ENCODE measurements around the gene APOBEC4. TPM values are rescaled to one million over a fixed set of nuclear protein-coding genes. Genes with fewer than 3 reads are reported as not detected.
"Not testable (repeated sequence)": the region's sequence is repeated elsewhere in the genome, so short reads cannot be mapped to it uniquely, and the experiment has no call there.

Gene APOBEC4
- total RNA-seq, 1 experiment from 2014 or later = not detected

GRCh38 chr1:183632114-183632513 is 21.0 kb downstream of the APOBEC4 start:
- POLR2A ChIA-PET (ENCODE audit: unreplicated experiment) = interaction anchor here (0.7 kb wide), 2 partner anchors 63 to 239 kb away, joined by 3 to 19 read pairs; no protein-coding TSS in a partner anchor
- no peaks in the 10 kb centered on the region for H3K9me3 ChIP-seq (ENCODE audit: low read length)
- H3K27ac ChIP-seq (ENCODE audit: low read length) = no peak overlapping the region
- no peaks in the 10 kb centered on the region for H3K9me2 ChIP-seq (replicated peaks; ENCODE audit: low read length)
- H3K27me3 ChIP-seq (ENCODE audit: low read length) = no peaks in the 10 kb centered on the region
- H4K20me1 ChIP-seq (ENCODE audit: low read length) = peaks cover 8% of the 10 kb centered on the region
- peaks cover 38% of the 10 kb centered on the region for H3K4me1 ChIP-seq (ENCODE audit: insufficient read depth, low read length)
- DNase-seq (no peak), ATAC-seq (no peak)
- intact Hi-C loops (cut with micrococcal nuclease) = no loop called here
- peaks cover 30% of the 10 kb centered on the region for H3K36me3 ChIP-seq (ENCODE audit: low read depth, low read length)
- no peak overlapping the region for H2AFZ ChIP-seq (ENCODE audit: low read length)
- H3K4me2 ChIP-seq (ENCODE audit: low read length) = peak overlapping the region; percentile 99
- CTCF ChIA-PET = no interaction called here
- TF ChIP-seq, protein P1, sequence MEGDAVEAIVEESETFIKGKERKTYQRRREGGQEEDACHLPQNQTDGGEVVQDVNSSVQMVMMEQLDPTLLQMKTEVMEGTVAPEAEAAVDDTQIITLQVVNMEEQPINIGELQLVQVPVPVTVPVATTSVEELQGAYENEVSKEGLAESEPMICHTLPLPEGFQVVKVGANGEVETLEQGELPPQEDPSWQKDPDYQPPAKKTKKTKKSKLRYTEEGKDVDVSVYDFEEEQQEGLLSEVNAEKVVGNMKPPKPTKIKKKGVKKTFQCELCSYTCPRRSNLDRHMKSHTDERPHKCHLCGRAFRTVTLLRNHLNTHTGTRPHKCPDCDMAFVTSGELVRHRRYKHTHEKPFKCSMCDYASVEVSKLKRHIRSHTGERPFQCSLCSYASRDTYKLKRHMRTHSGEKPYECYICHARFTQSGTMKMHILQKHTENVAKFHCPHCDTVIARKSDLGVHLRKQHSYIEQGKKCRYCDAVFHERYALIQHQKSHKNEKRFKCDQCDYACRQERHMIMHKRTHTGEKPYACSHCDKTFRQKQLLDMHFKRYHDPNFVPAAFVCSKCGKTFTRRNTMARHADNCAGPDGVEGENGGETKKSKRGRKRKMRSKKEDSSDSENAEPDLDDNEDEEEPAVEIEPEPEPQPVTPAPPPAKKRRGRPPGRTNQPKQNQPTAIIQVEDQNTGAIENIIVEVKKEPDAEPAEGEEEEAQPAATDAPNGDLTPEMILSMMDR (conservative IDR thresholded peaks at IDR 0.05; ENCODE audit: low read depth, low read length) = no peak
- TF ChIP-seq EZH2 (IDR thresholded peaks at IDR 0.05; ENCODE audit: low read length, unreplicated experiment) (no peak), EZH2phosphoT487 (IDR thresholded peaks at IDR 0.05; ENCODE audit: borderline replicate concordance, low read length) (no peak)
- H3F3A ChIP-seq (ENCODE audit: low read length, unreplicated experiment) = no peaks in the 10 kb centered on the region
- peaks cover 64% of the 10 kb centered on the region for H3K79me2 ChIP-seq (ENCODE audit: low read length)
- H3K4me3 ChIP-seq (ENCODE audit: low read length) = peak overlapping the region; percentile 93
- peak overlapping the region; percentile 31; the same call in 1 of the 2 replicates for H3K9ac ChIP-seq (ENCODE audit: low read length)
- no TSS peak for BruUV-seq (replicated peaks)

DNA sequence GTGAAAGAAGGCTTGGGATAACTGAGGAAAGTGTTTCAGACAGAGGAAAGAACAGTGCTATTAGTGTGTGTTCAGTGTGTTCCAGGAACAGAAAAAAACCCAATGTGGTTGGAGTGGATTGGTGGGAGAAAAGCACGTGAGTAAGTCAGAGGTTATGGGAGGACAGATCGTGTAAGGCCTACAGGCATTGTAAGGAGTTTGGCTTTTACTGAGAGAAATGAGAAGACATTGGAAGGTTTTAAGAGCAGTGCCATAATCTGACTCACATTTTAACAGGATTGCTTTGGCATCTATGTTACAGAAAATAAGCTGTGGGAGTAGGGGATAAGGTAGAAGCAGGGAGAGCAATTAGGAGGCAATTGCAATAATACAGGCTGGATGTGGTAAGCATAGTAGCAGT is 22.4 kb downstream of the APOBEC4 start:
- intact Hi-C loops (cut with micrococcal nuclease) = no loop called here
- H3K27ac ChIP-seq (ENCODE audit: low read length) = peak overlapping the region; percentile 47

DNA sequence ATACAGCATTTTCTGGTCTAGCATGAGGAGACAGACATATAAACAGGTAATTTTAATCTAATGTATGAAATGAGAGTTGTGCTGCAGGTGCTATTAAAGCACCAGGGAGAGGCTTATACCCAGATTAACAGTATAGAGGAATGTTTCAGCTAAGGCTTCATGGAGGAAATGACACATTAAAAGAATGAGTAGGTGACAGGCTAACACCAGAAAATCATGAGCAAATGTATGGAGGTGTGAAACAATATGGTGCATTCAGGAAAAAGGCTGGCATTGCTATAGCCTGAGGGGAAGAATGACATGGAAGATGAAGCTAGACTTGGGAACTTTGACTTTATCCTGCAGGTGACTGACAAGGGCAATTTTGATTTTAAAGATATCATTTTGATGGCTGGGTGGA is 24.6 kb downstream of the APOBEC4 start:
- Histone ChIP-seq H2AFZ (ENCODE audit: low read length) (no peak overlapping the region), H3K4me2 (ENCODE audit: low read length) (no peak overlapping the region), H3K9me3 (ENCODE audit: low read length) (no peaks in the 10 kb centered on the region), H3K4me1 (ENCODE audit: insufficient read depth, low read length) (peaks cover 40% of the 10 kb centered on the region), H4K20me1 (ENCODE audit: low read length) (peaks cover 8% of the 10 kb centered on the region), H3K4me3 (ENCODE audit: low read length) (no peak overlapping the region), H3K79me2 (ENCODE audit: low read length) (peaks cover 49% of the 10 kb centered on the region), H3K27me3 (ENCODE audit: low read length) (no peaks in the 10 kb centered on the region), H3K9me2 (replicated peaks; ENCODE audit: low read length) (no peaks in the 10 kb centered on the region), H3F3A (ENCODE audit: low read length, unreplicated experiment) (no peaks in the 10 kb centered on the region), H3K9ac (ENCODE audit: low read length) (no peak overlapping the region), H3K27ac (ENCODE audit: low read length) (no peak overlapping the region), H3K36me3 (ENCODE audit: low read depth, low read length) (peaks cover 38% of the 10 kb centered on the region)
- no peak for DNase-seq
- ChIA-PET POLR2A (ENCODE audit: unreplicated experiment) (no interaction called here), CTCF (interaction anchor here (0.5 to 0.9 kb wide), 2 partner anchors 56 to 1096 kb away, joined by 4 to 7 read pairs; no protein-coding TSS in a partner anchor)
- BruUV-seq (replicated peaks) = no TSS peak
- TF ChIP-seq EZH2 (IDR thresholded peaks at IDR 0.05; ENCODE audit: low read length, unreplicated experiment) (no peak), EZH2phosphoT487 (IDR thresholded peaks at IDR 0.05; ENCODE audit: borderline replicate concordance, low read length) (no peak)
- TF ChIP-seq, protein P1 (conservative IDR thresholded peaks at IDR 0.05; ENCODE audit: low read depth, low read length) = no peak
- ATAC-seq = no peak
- intact Hi-C loops (cut with micrococcal nuclease) = no loop called here

More for the DNA sequence above, 22.4 kb downstream of the APOBEC4 start:
- H3K4me1 ChIP-seq (ENCODE audit: insufficient read depth, low read length) = peaks cover 40% of the 10 kb centered on the region
- no peak overlapping the region; the same call in 1 of the 2 replicates for H3K9ac ChIP-seq (ENCODE audit: low read length)
- ATAC-seq = peak; percentile 18
- no peaks in the 10 kb centered on the region for H3F3A ChIP-seq (ENCODE audit: low read length, unreplicated experiment)
- no peak overlapping the region for H3K4me3 ChIP-seq (ENCODE audit: low read length)
- H3K79me2 ChIP-seq (ENCODE audit: low read length) = peaks cover 65% of the 10 kb centered on the region
- POLR2A ChIA-PET (ENCODE audit: unreplicated experiment) = no interaction called here
- BruUV-seq (replicated peaks) = no TSS peak
- peaks cover 30% of the 10 kb centered on the region for H3K36me3 ChIP-seq (ENCODE audit: low read depth, low read length)
- H3K9me3 ChIP-seq (ENCODE audit: low read length) = no peaks in the 10 kb centered on the region
- TF ChIP-seq, protein P1 (conservative IDR thresholded peaks at IDR 0.05; ENCODE audit: low read depth, low read length) = no peak
- TF ChIP-seq EZH2phosphoT487 (IDR thresholded peaks at IDR 0.05; ENCODE audit: borderline replicate concordance, low read length) = no peak
- TF ChIP-seq EZH2 (IDR thresholded peaks at IDR 0.05; ENCODE audit: low read length, unreplicated experiment) = no peak
- H3K9me2 ChIP-seq (replicated peaks; ENCODE audit: low read length) = no peaks in the 10 kb centered on the region
- no peak overlapping the region for H2AFZ ChIP-seq (ENCODE audit: low read length)
- H3K27me3 ChIP-seq (ENCODE audit: low read length) = no peaks in the 10 kb centered on the region
- H4K20me1 ChIP-seq (ENCODE audit: low read length) = peaks cover 8% of the 10 kb centered on the region
- DNase-seq = peak; percentile 37
- CTCF ChIA-PET = no interaction called here
- peak overlapping the region; percentile 31; the same call in 1 of the 2 replicates for H3K4me2 ChIP-seq (ENCODE audit: low read length)

- Histone ChIP-seq H3K4me1 (ENCODE audit: insufficient read depth, low read length) (peaks cover 40% of the 10 kb centered on the region), H3K36me3 (ENCODE audit: low read depth, low read length) (peaks cover 30% of the 10 kb centered on the region), H3K4me2 (ENCODE audit: low read length) (peak overlapping the region; percentile 10; the same call in 1 of the 2 replicates), H3K79me2 (ENCODE audit: low read length) (peaks cover 30% of the 10 kb centered on the region; the same call in 1 of the 2 replicates), H3K27ac (ENCODE audit: low read length) (peak overlapping the region; percentile 18; the same call in 1 of the 2 replicates)
- BruUV-seq (replicated peaks); H3K27me3 ChIP-seq (ENCODE audit: low read length); H3K9ac ChIP-seq (ENCODE audit: low read length); H2AFZ ChIP-seq (ENCODE audit: low read length); H3K9me3 ChIP-seq (ENCODE audit: low read length); DNase-seq; H4K20me1 ChIP-seq (ENCODE audit: low read length); H3K9me2 ChIP-seq (replicated peaks; ENCODE audit: low read length); H3F3A ChIP-seq (ENCODE audit: low read length, unreplicated experiment); intact Hi-C loops (cut with micrococcal nuclease); H3K4me3 ChIP-seq (ENCODE audit: low read length): not testable (repeated sequence)
- peak; percentile 21 for ATAC-seq
- ChIA-PET POLR2A (ENCODE audit: unreplicated experiment) (interaction anchor here (0.7 kb wide), 1 partner anchor 118 kb away, joined by 3 read pairs; no protein-coding TSS in a partner anchor), CTCF (interaction anchor here (0.6 to 0.8 kb wide), 2 partner anchors 17 to 317 kb away, joined by 3 read pairs; no protein-coding TSS in a partner anchor)
Observed at GRCh38 chr1:183626236-183626635, 26.9 kb downstream of the APOBEC4 start.

All from PC-3 (cell line).